KMS-11 (cell line): ENCODE results near the gene OR6C74.

Source experiments
- H2AFZ ChIP-seq: fragments of 200-600 bp; sonication (generic); 2 replicates; pipeline ENCODE4 v1.6.1; 2016; ENCODE audit warnings: antibody characterized with exemption, mixed run types, low read depth
- H3K27ac ChIP-seq: fragments of 200-600 bp; sonication (generic); 2 replicates; pipeline ENCODE4 v1.6.1; 2016; ENCODE audit warnings: mild to moderate bottlenecking, mixed run types
- H3K27me3 ChIP-seq: fragments of 200-600 bp; sonication (generic); 2 replicates; pipeline ENCODE4 v1.6.1; 2017; ENCODE audit warnings: mild to moderate bottlenecking, low read depth, mixed run types, moderate library complexity; ENCODE audit not compliant: insufficient read depth
- H3K36me3 ChIP-seq: fragments of 200-600 bp; sonication (generic); 2 replicates; pipeline ENCODE4 v1.6.1; 2017; ENCODE audit warnings: mild to moderate bottlenecking, mixed run types; ENCODE audit not compliant: insufficient read depth
- H3K4me1 ChIP-seq: fragments of 200-600 bp; sonication (generic); 2 replicates; pipeline ENCODE4 v1.6.1; 2016; ENCODE audit warnings: mild to moderate bottlenecking, low read depth, mixed run types; ENCODE audit not compliant: poor library complexity, severe bottlenecking
- H3K4me2 ChIP-seq: fragments of 200-600 bp; sonication (generic); 2 replicates; pipeline ENCODE4 v1.7.0; 2016; ENCODE audit warnings: mild to moderate bottlenecking, mixed run types
- H3K4me3 ChIP-seq: fragments of 200-600 bp; sonication (generic); IDR thresholded peaks from 2 replicates; pipeline ENCODE4 v1.6.1; 2017; ENCODE audit warnings: low read depth, low read length, mixed read lengths; ENCODE audit not compliant: insufficient read depth
- H3K79me2 ChIP-seq: fragments of 200-600 bp; sonication (generic); 2 replicates; pipeline ENCODE4 v1.6.1; 2016; ENCODE audit warnings: low read depth, mixed run types; ENCODE audit not compliant: insufficient read depth
- H3K9ac ChIP-seq: fragments of 200-600 bp; sonication (generic); 2 replicates; pipeline ENCODE4 v1.6.1; 2016; ENCODE audit warnings: mild to moderate bottlenecking, mixed run types
- H4K20me1 ChIP-seq: fragments of 200-600 bp; sonication (generic); 2 replicates; pipeline ENCODE4 v1.6.1; 2016; ENCODE audit warnings: mild to moderate bottlenecking, mixed run types; ENCODE audit not compliant: insufficient read depth
- TF ChIP-seq, protein P1 (sequence below): fragments of 200-600 bp; sonication (generic); conservative IDR thresholded peaks from 2 replicates; pipeline ENCODE4 v1.6.1; 2017; ENCODE audit warnings: low read depth, mild to moderate bottlenecking, antibody characterized with exemption, low read length, moderate library complexity, mixed read lengths

The OR6C74 gene

GRCh38 chr12:55258303-55258702, 13.9 kb downstream of the OR6C74 start:
- Histone ChIP-seq H3K27ac (no peak overlapping the region), H3K4me3 (no peak overlapping the region), H3K9ac (no peak overlapping the region), H4K20me1 (no peaks in the 10 kb centered on the region), H3K4me1 (no peaks in the 10 kb centered on the region), H3K4me2 (no peak overlapping the region), H3K27me3 (no peaks in the 10 kb centered on the region), H3K36me3 (no peaks in the 10 kb centered on the region), H2AFZ (no peak overlapping the region), H3K79me2 (no peaks in the 10 kb centered on the region)
- TF ChIP-seq, protein P1, sequence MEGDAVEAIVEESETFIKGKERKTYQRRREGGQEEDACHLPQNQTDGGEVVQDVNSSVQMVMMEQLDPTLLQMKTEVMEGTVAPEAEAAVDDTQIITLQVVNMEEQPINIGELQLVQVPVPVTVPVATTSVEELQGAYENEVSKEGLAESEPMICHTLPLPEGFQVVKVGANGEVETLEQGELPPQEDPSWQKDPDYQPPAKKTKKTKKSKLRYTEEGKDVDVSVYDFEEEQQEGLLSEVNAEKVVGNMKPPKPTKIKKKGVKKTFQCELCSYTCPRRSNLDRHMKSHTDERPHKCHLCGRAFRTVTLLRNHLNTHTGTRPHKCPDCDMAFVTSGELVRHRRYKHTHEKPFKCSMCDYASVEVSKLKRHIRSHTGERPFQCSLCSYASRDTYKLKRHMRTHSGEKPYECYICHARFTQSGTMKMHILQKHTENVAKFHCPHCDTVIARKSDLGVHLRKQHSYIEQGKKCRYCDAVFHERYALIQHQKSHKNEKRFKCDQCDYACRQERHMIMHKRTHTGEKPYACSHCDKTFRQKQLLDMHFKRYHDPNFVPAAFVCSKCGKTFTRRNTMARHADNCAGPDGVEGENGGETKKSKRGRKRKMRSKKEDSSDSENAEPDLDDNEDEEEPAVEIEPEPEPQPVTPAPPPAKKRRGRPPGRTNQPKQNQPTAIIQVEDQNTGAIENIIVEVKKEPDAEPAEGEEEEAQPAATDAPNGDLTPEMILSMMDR = no peak

DNA sequence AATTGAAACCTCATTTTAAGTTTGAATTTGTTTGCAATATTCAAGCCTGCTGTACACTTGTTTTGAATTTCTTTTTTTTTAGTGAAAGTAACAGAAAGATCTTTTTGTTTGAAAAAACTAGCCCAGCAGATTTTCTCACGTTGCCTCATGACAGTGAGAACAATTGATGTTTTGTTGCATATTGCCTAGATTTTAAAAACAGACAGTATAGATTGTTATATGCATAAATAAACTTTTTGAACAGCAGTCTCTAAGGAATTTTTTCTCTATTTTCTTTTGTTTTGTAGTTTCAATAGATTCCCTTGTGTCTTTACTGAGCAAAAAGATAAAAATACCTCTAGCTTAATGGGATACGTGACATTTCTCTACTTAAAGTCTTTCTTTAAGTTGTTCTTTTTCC, 36.6 kb downstream of the OR6C74 start:
- Histone ChIP-seq H3K36me3 (no peaks in the 10 kb centered on the region), H3K27me3 (no peaks in the 10 kb centered on the region), H3K4me3 (no peak overlapping the region), H3K4me1 (no peaks in the 10 kb centered on the region), H3K27ac (no peak overlapping the region), H2AFZ (no peak overlapping the region), H4K20me1 (no peaks in the 10 kb centered on the region), H3K4me2 (no peak overlapping the region), H3K79me2 (no peaks in the 10 kb centered on the region), H3K9ac (no peak overlapping the region)
- TF ChIP-seq, protein P1 = no peak

DNA sequence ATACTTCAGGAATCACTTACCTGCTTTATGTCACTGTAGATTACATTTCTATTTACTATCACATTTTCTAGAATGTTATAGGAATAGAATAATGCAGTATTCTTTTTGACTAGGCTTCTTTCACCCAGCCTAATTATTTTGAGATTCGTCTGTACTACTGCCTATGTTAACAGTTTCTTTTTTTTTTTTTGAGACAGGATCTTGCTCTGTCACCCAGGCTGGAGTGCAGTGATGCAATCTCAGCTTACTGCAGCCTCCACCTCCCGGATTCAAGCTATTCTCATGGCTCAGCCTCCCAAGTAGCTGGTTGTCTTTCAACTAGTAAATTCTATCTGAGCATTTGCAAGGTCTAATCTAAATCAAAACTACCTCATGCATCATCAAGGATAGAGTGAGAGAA, 45.6 kb downstream of the OR6C74 start:
- H3K4me1 ChIP-seq = no peaks in the 10 kb centered on the region
- no peaks in the 10 kb centered on the region for H3K79me2 ChIP-seq
- no peaks in the 10 kb centered on the region for H3K27me3 ChIP-seq
- TF ChIP-seq, protein P1 = no peak
- no peak overlapping the region for H3K9ac ChIP-seq
- no peaks in the 10 kb centered on the region for H3K36me3 ChIP-seq
- no peaks in the 10 kb centered on the region for H4K20me1 ChIP-seq
- no peak overlapping the region for H3K4me2 ChIP-seq
- no peak overlapping the region for H2AFZ ChIP-seq
- no peak overlapping the region for H3K27ac ChIP-seq
- H3K4me3 ChIP-seq = no peak overlapping the region
